NCI-H2081 treated with DMSO at 0.1 percent for 48 hours (cell line): Measurements from ENCODE around the gene ZMIZ1.

Experiments used
- DNase-seq: peaks from one replicate; lab custom pipeline; 2025; lab: John Stamatoyannopoulos, UW

The ZMIZ1 gene

GRCh38 chr10:79172881-79173280 lies 104.1 kb downstream of the ZMIZ1 start:
- DNase-seq, result no peak

- no peak for DNase-seq
Measured at GRCh38 chr10:79173582-79174262, 105.0 kb downstream of the ZMIZ1 start.

- no peak for DNase-seq
Measured at GRCh38 chr10:79176052-79176501, 107.3 kb downstream of the ZMIZ1 start.

GRCh38 chr10:79176949-79177602 lies 108.3 kb downstream of the ZMIZ1 start:
- DNase-seq, result no peak

GRCh38 chr10:79178070-79178576 lies 109.4 kb downstream of the ZMIZ1 start:
- no peak for DNase-seq

- no peak for DNase-seq
Measured at GRCh38 chr10:79178614-79179163, 109.9 kb downstream of the ZMIZ1 start.

- no peak for DNase-seq
Measured at GRCh38 chr10:79179164-79179956, 110.6 kb downstream of the ZMIZ1 start.

- no peak for DNase-seq
Measured at GRCh38 chr10:79179957-79180309, 111.2 kb downstream of the ZMIZ1 start.

- no peak for DNase-seq
Measured at GRCh38 chr10:79180414-79181221, 111.9 kb downstream of the ZMIZ1 start.

- no peak for DNase-seq
Measured at GRCh38 chr10:79181227-79181626, 112.5 kb downstream of the ZMIZ1 start.

GRCh38 chr10:79181698-79182521 lies 113.1 kb downstream of the ZMIZ1 start:
- DNase-seq, result no peak

- DNase-seq, result no peak
Measured at GRCh38 chr10:79182781-79183467, 114.2 kb downstream of the ZMIZ1 start.

GRCh38 chr10:79183468-79183865 lies 114.7 kb downstream of the ZMIZ1 start:
- no peak for DNase-seq

- no peak for DNase-seq
Measured at GRCh38 chr10:79184145-79184625, 115.4 kb downstream of the ZMIZ1 start.

- no peak for DNase-seq
Measured at GRCh38 chr10:79184657-79185056, 115.9 kb downstream of the ZMIZ1 start.

GRCh38 chr10:79185067-79185774 lies 116.5 kb downstream of the ZMIZ1 start:
- no peak for DNase-seq

GRCh38 chr10:79185796-79186374 lies 117.1 kb downstream of the ZMIZ1 start:
- no peak for DNase-seq

- DNase-seq, result no peak
Measured at GRCh38 chr10:79186486-79187120, 117.8 kb downstream of the ZMIZ1 start.
